NB4 (cell line): Measurements from ENCODE around the gene ACKR1.

Experiments used
- POLR2A ChIP-seq: IDR thresholded peaks from 2 replicates; pipeline ENCODE4 v1.6.1; 2011; ENCODE audit warnings: mild to moderate bottlenecking; ENCODE audit not compliant: insufficient read length; ENCODE audit errors: extremely low read depth
- TF ChIP-seq, protein P1 (sequence below): IDR thresholded peaks from one replicate; pipeline ENCODE4 v1.5.1; 2012; ENCODE audit warnings: low read depth, low read length
- TF ChIP-seq, protein P2 (sequence below): IDR thresholded peaks from 2 replicates; pipeline ENCODE4 v1.6.1; 2011; ENCODE audit warnings: low read depth, low read length

DNA sequence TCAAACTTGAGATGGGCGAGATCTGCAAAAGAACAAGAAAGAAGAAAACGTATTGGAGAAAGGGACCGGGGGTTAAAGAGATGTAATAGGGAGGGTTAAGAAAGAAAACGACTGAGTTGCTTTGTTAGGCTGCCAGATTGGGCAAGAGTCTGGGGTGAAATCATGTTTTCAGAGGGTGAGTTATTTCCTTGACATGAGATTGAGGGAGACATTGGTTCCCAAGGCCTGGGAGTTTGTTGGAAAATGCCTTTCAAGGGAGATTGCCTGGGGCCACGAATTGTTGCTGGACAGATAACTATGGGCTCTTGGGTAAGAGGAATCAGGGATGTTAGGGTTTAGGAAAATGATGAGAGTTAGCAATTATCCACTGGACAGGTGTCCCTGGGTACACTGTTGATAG, 34.0 kb upstream of the ACKR1 start:
- TF ChIP-seq, protein P1, sequence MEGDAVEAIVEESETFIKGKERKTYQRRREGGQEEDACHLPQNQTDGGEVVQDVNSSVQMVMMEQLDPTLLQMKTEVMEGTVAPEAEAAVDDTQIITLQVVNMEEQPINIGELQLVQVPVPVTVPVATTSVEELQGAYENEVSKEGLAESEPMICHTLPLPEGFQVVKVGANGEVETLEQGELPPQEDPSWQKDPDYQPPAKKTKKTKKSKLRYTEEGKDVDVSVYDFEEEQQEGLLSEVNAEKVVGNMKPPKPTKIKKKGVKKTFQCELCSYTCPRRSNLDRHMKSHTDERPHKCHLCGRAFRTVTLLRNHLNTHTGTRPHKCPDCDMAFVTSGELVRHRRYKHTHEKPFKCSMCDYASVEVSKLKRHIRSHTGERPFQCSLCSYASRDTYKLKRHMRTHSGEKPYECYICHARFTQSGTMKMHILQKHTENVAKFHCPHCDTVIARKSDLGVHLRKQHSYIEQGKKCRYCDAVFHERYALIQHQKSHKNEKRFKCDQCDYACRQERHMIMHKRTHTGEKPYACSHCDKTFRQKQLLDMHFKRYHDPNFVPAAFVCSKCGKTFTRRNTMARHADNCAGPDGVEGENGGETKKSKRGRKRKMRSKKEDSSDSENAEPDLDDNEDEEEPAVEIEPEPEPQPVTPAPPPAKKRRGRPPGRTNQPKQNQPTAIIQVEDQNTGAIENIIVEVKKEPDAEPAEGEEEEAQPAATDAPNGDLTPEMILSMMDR: no peak
- no peak for TF ChIP-seq POLR2A
- TF ChIP-seq, protein P2, sequence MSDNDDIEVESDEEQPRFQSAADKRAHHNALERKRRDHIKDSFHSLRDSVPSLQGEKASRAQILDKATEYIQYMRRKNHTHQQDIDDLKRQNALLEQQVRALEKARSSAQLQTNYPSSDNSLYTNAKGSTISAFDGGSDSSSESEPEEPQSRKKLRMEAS: no peak
